ENCODE data around the gene CKLF. TPM values are rescaled to one million over a fixed set of nuclear protein-coding genes. Genes with fewer than 3 reads are reported as not detected.

CKLF gene
- polyA plus RNA-seq, 3 donors = 285 to 430 (median 374) TPM

DNA sequence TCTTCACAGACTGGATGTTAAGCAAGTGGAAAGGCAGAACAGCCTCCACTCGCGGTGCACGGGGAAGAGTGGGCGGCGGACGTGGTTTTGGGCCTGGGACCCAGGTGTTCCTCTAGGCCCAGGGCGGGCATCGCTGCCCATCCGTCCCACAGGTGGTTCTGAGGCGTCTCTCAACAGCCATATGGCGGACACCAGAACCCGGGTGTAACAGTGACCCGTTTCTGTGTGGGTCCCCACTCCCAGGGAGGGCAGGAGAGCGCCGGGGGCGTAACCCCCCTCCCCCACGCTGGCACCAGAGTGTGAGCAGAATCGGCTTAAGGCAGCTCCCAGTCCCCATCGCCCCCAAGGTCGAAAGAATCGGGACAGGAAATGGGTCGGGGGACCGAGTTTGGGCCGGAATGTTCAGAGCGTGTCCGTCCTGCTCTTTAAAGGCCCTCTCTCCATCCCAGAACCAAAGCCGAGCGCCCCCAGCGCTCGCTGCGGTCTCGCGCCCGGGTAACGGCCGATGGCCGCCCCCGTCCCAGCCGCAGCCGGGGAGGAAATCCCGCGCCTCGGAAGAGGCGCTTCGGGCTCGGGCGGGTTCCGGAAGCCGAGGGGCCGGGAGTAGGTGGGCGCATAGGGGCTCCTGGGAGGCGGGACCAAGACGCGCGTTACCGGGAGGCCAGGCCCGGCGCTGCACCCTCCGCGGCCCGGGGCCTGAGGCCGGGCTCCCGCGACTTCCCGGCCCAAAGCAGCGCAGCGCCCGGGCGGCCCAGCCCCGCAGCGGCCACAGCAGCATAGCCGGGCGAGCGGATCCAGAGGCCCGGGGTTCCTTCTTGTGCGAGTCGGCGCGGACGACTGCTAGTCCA is 2.9 kb upstream of the CKLF start, which contains the start of gene TK2:
TSS of gene TK2 (minus strand) at position 839 of the 848 bp plus-strand sequence. CDS start at position 778, 61 bp downstream.
- Histone ChIP-seq H3K27ac (ENCODE audit: low read depth in 1 of 2, low read length in 2 of 2) (peak within 1 kb of the TSS; percentile 85 to 86), H3K36me3 (replicated peaks in 1 of 2; ENCODE audit: control insufficient read depth in 1 of 2, insufficient read depth in 2 of 2, low read length in 2 of 2) (peaks cover 0 to 5% of the 10 kb centered on the region in 2 donors), H4K20me1 (ENCODE audit: insufficient read depth, low read length) (peaks cover 12% of the 10 kb centered on the region), H3K4me2 (replicated peaks; ENCODE audit: extremely low read depth, low read length, poor library complexity, severe bottlenecking) (peak within 1 kb of the TSS; percentile 88), H3K4me3 (replicated peaks in 1 of 3; ENCODE audit: low read depth in 2 of 3, low read length in 3 of 3) (peak within 1 kb of the TSS; percentile 70 to 90 (median 80)), H3K79me2 (ENCODE audit: insufficient read depth, low read length) (peaks cover 56% of the 10 kb centered on the region), H3K9me3 (replicated peaks in 1 of 2; ENCODE audit: control insufficient read depth in 1 of 2, insufficient read depth in 1 of 2, low read length in 2 of 2) (no peaks in the 10 kb centered on the region), H3K27me3 (ENCODE audit: control insufficient read depth in 2 of 2, insufficient read depth in 2 of 2, low read length in 2 of 2) (no peaks in the 10 kb centered on the region), H2AFZ (ENCODE audit: insufficient read depth, low read depth, low read length, poor library complexity, severe bottlenecking) (peak within 1 kb of the TSS; percentile 84), H3K9ac (ENCODE audit: insufficient read depth, low read length, poor library complexity, severe bottlenecking) (peak within 1 kb of the TSS; percentile 86), H3K4me1 (ENCODE audit: control insufficient read depth in 1 of 2, insufficient read depth in 2 of 2, low read length in 2 of 2) (peaks cover 72 to 83% of the 10 kb centered on the region in 2 donors)
- TF ChIP-seq, protein P1, sequence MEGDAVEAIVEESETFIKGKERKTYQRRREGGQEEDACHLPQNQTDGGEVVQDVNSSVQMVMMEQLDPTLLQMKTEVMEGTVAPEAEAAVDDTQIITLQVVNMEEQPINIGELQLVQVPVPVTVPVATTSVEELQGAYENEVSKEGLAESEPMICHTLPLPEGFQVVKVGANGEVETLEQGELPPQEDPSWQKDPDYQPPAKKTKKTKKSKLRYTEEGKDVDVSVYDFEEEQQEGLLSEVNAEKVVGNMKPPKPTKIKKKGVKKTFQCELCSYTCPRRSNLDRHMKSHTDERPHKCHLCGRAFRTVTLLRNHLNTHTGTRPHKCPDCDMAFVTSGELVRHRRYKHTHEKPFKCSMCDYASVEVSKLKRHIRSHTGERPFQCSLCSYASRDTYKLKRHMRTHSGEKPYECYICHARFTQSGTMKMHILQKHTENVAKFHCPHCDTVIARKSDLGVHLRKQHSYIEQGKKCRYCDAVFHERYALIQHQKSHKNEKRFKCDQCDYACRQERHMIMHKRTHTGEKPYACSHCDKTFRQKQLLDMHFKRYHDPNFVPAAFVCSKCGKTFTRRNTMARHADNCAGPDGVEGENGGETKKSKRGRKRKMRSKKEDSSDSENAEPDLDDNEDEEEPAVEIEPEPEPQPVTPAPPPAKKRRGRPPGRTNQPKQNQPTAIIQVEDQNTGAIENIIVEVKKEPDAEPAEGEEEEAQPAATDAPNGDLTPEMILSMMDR (IDR thresholded peaks at IDR 0.05) = peak; percentile 23
- intact Hi-C loops (cut with micrococcal nuclease) = loop anchor here (5.0 to 10.0 kb wide), 4 partner anchors 32 to 72 kb away; no protein-coding TSS in a partner anchor
- Mint-ChIP-seq H3K27me3 (ENCODE audit: low read depth in 3 of 3) (no peaks in the 10 kb centered on the region), H3K36me3 (peaks cover 34 to 43% of the 10 kb centered on the region in 2 donors), H3K4me1 (peaks cover 78% of the 10 kb centered on the region), H3K9me3 (no peaks in the 10 kb centered on the region), H3K4me3 (peak within 1 kb of the TSS; percentile 93 to 95), H3K27ac (peak within 1 kb of the TSS; percentile 80 to 97 (median 93))
- peak; percentile 39 to 49 (median 42) for DNase-seq
- 3% methylated on average over 78 of the region's 80 CpGs for WGBS (ENCODE audit: insufficient coverage)

DNA sequence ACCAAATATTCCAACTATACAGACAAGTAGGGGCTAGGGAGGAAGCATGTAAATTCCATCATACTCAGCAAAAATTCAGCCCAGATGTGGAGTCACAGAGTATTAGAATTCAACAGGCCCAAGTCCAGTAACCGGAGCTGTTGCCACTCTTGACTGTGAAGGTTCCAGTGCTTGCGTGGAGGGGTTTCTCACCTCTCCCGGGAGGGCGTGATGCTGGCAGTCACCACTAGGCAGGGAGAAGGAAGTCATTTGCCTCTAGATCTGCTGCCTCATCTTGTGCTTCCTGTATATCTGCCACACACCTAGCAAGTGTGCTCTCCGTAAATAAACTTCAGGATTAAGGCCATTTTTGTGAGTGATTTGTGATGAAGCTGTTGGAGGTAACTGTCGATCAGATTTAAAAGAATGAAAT is 1.0 kb upstream of the CKLF start:
- peaks cover 83% of the 10 kb centered on the region for H3K4me1 Mint-ChIP-seq
- intact Hi-C loops (cut with micrococcal nuclease) = loop anchor here (5.0 to 10.0 kb wide), 4 partner anchors 34 to 74 kb away; no protein-coding TSS in a partner anchor

More for the DNA sequence above, 1.0 kb upstream of the CKLF start:
- no peaks in the 10 kb centered on the region for H3K27me3 ChIP-seq (ENCODE audit: control insufficient read depth in 2 of 2, insufficient read depth in 2 of 2, low read length in 2 of 2)
- DNase-seq = peak; percentile 70 to 83 (median 81)
- peak overlapping the region; percentile 42 to 86 for H3K27ac ChIP-seq (ENCODE audit: low read depth in 1 of 2, low read length in 2 of 2)
- peak overlapping the region in 1 of 3 experiments; percentile 90 for H3K4me3 ChIP-seq (replicated peaks in 1 of 3; ENCODE audit: low read depth in 2 of 3, low read length in 3 of 3)
- no peak overlapping the region for H3K9ac ChIP-seq (ENCODE audit: insufficient read depth, low read length, poor library complexity, severe bottlenecking)
- peaks cover 3 to 13% of the 10 kb centered on the region in 2 donors for H3K36me3 ChIP-seq (replicated peaks in 1 of 2; ENCODE audit: control insufficient read depth in 1 of 2, insufficient read depth in 2 of 2, low read length in 2 of 2)
- 26% methylated on average over 3 of the region's 6 CpGs for WGBS (ENCODE audit: insufficient coverage)
- peaks cover 30% of the 10 kb centered on the region for H4K20me1 ChIP-seq (ENCODE audit: insufficient read depth, low read length)
- H3K79me2 ChIP-seq (ENCODE audit: insufficient read depth, low read length) = peaks cover 74% of the 10 kb centered on the region
- peak overlapping the region; percentile 88 for H3K4me2 ChIP-seq (replicated peaks; ENCODE audit: extremely low read depth, low read length, poor library complexity, severe bottlenecking)
- no peaks in the 10 kb centered on the region for H3K9me3 Mint-ChIP-seq
- no peaks in the 10 kb centered on the region for H3K27me3 Mint-ChIP-seq (ENCODE audit: low read depth in 3 of 3)
- peaks cover 40 to 46% of the 10 kb centered on the region in 2 donors for H3K36me3 Mint-ChIP-seq
- peak overlapping the region; percentile 80 for H2AFZ ChIP-seq (ENCODE audit: insufficient read depth, low read depth, low read length, poor library complexity, severe bottlenecking)
- H3K4me3 Mint-ChIP-seq = peak overlapping the region; percentile 95 to 100
- peaks cover 80 to 89% of the 10 kb centered on the region in 2 donors for H3K4me1 ChIP-seq (ENCODE audit: control insufficient read depth in 1 of 2, insufficient read depth in 2 of 2, low read length in 2 of 2)
- H3K9me3 ChIP-seq (replicated peaks in 1 of 2; ENCODE audit: control insufficient read depth in 1 of 2, insufficient read depth in 1 of 2, low read length in 2 of 2) = no peaks in the 10 kb centered on the region
- H3K27ac Mint-ChIP-seq = peak overlapping the region; percentile 80 to 97 (median 93)
- TF ChIP-seq, protein P1 (IDR thresholded peaks at IDR 0.05) = peak; percentile 58

Data from CD14-positive monocyte (primary cell).